H1 (cell line): ENCODE measurements around the gene ELOVL5. TPM values are rescaled to one million over a fixed set of nuclear protein-coding genes. Genes with fewer than 3 reads are reported as not detected.

Source experiments
- CTCF ChIA-PET: fragments of 300-600 bp; sonication (Branson Sonifier 250); formaldehyde crosslinking; loops from one replicate; lab custom pipeline; 2021; ENCODE audit not compliant: partially characterized antibody; lab: Charles Lee
- POLR2A ChIA-PET: fragments of 300-600 bp; sonication (Branson Sonifier 250); formaldehyde crosslinking; loops from one replicate; lab custom pipeline; 2021; ENCODE audit warnings: inconsistent platforms; ENCODE audit not compliant: partially characterized antibody; lab: Charles Lee
- DNase-seq, 2 experiments: peaks; one replicate each; pipeline versions ENCODE4 v3.0.0 to v3.0.0-alpha.2; 2010 to 2022; ENCODE audit warnings: low spot score in 2 of 2, low read depth in 1 of 2, mixed read lengths in 1 of 2
- FAIRE-seq: peaks from 2 replicates; lab custom pipeline; 2011; peaks lifted over from hg19 to GRCh38; lab: Jason Lieb, UNC
- H2AFZ ChIP-seq: 2 replicates; pipeline ENCODE4 v1.8.1; 2012; ENCODE audit warnings: low read length, inconsistent platforms
- H2AK5ac ChIP-seq: 2 replicates; pipeline ENCODE4 v1.6.1; 2013; ENCODE audit warnings: low read depth, low read length
- H2BK120ac ChIP-seq: replicated peaks from 2 replicates; pipeline ENCODE3; 2013; ENCODE audit warnings: low read depth, low read length, inconsistent platforms
- H2BK12ac ChIP-seq: 2 replicates; pipeline ENCODE4 v1.6.1; 2013; ENCODE audit warnings: low read depth, low read length
- H2BK15ac ChIP-seq: 2 replicates; pipeline ENCODE4 v1.6.1; 2013; ENCODE audit warnings: low read length
- H2BK20ac ChIP-seq: 2 replicates; pipeline ENCODE4 v1.6.1; 2013; ENCODE audit warnings: low read length
- H2BK5ac ChIP-seq: 2 replicates; pipeline ENCODE4 v1.6.1; 2013; ENCODE audit warnings: low read depth, low read length
- H3K14ac ChIP-seq: 2 replicates; pipeline ENCODE4 v1.6.1; 2013; ENCODE audit warnings: inconsistent platforms; ENCODE audit not compliant: insufficient read length
- H3K18ac ChIP-seq: 2 replicates; pipeline ENCODE4 v1.6.1; 2013; ENCODE audit warnings: low read length; ENCODE audit errors: extremely low read depth
- H3K23ac ChIP-seq: 2 replicates; pipeline ENCODE4 v1.6.1; 2013; ENCODE audit warnings: inconsistent platforms; ENCODE audit not compliant: insufficient read length
- H3K23me2 ChIP-seq: 2 replicates; pipeline ENCODE4 v1.6.1; 2013; ENCODE audit warnings: low read depth, low read length
- H3K27ac ChIP-seq: 2 replicates; pipeline ENCODE4 v1.6.1; 2011; ENCODE audit warnings: low read depth, low read length, inconsistent platforms
- H3K27me3 ChIP-seq, 4 experiments: replicated peaks in 1 of 4; 1 replicate in 1 of 4; 2 replicates in 3 of 4; pipeline versions ENCODE4 v1.6.1 to v1.8.1; 2011 to 2013; ENCODE audit warnings: low read length in 3 of 4, mild to moderate bottlenecking in 3 of 4, inconsistent platforms in 2 of 4, mixed read lengths in 2 of 4, moderate library complexity in 1 of 4; ENCODE audit not compliant: control insufficient read depth in 3 of 4, insufficient read depth in 3 of 4; ENCODE audit errors: extremely low read depth in 1 of 4
- H3K36me3 ChIP-seq, 4 experiments: 2 replicates each; pipeline versions ENCODE4 v1.6.1 to v1.8.1; 2011 to 2013; ENCODE audit warnings: mild to moderate bottlenecking in 4 of 4, low read length in 3 of 4, moderate library complexity in 2 of 4, control low read depth in 1 of 4, inconsistent platforms in 1 of 4; ENCODE audit not compliant: insufficient read depth in 4 of 4, control insufficient read depth in 2 of 4
- H3K4ac ChIP-seq: replicated peaks from 2 replicates; pipeline ENCODE3; 2013; ENCODE audit warnings: low read length, low read depth, mixed read lengths, inconsistent platforms; ENCODE audit not compliant: insufficient read length
- H3K4me1 ChIP-seq, 4 experiments: replicated peaks in 1 of 4; 1 replicate in 1 of 4; 2 replicates in 3 of 4; pipeline versions ENCODE4 v1.6.1 to v1.8.1; 2011 to 2013; ENCODE audit warnings: low read length in 3 of 4, inconsistent platforms in 2 of 4, mixed read lengths in 1 of 4; ENCODE audit not compliant: insufficient read depth in 4 of 4, control insufficient read depth in 3 of 4
- H3K4me2 ChIP-seq, 2 experiments: 2 replicates each; pipeline versions ENCODE4 v1.6.1 to v1.8.1; 2011 to 2013; ENCODE audit warnings: low read depth in 2 of 2, low read length in 2 of 2, control low read depth in 1 of 2, inconsistent platforms in 1 of 2, mild to moderate bottlenecking in 1 of 2; ENCODE audit not compliant: insufficient read depth in 1 of 2
- H3K4me3 ChIP-seq, 4 experiments: fragments of 200-600, 300-600 bp in 1 of 4; sonication (generic), shearing (Covaris generic), sonication (Bioruptor Twin) in 1 of 4; 2 replicates each; pipeline versions ENCODE4 v1.5.1 to v1.8.1; 2011 to 2016; ENCODE audit warnings: low read length in 4 of 4, low read depth in 3 of 4, control low read depth in 2 of 4, inconsistent platforms in 2 of 4, mild to moderate bottlenecking in 2 of 4, mixed read lengths in 1 of 4, moderate library complexity in 1 of 4; ENCODE audit not compliant: insufficient read depth in 2 of 4; ENCODE audit errors: extremely low read depth in 1 of 4
- H3K56ac ChIP-seq: replicated peaks from 2 replicates; pipeline ENCODE3; 2013; ENCODE audit warnings: low read depth, mild to moderate bottlenecking, mixed read lengths, low read length, inconsistent platforms; ENCODE audit not compliant: insufficient read length
- H3K79me1 ChIP-seq: 2 replicates; pipeline ENCODE4 v1.6.1; 2013; ENCODE audit warnings: low read depth, low read length, control low read depth
- H3K79me2 ChIP-seq, 2 experiments: 2 replicates each; pipeline versions ENCODE4 v1.6.1 to v1.8.1; 2012 to 2013; ENCODE audit warnings: low read length in 2 of 2, mild to moderate bottlenecking in 2 of 2, inconsistent platforms in 1 of 2; ENCODE audit not compliant: insufficient read depth in 2 of 2, control insufficient read depth in 1 of 2
- H3K9ac ChIP-seq, 4 experiments: replicated peaks in 1 of 4; 1 replicate in 1 of 4; 2 replicates in 3 of 4; pipeline versions ENCODE4 v1.6.1 to v1.8.1; 2011 to 2013; ENCODE audit warnings: low read depth in 3 of 4, low read length in 3 of 4, control low read depth in 2 of 4, mild to moderate bottlenecking in 2 of 4, moderate library complexity in 2 of 4, inconsistent platforms in 1 of 4; ENCODE audit errors: extremely low read depth in 1 of 4
- H3K9me3 ChIP-seq, 2 experiments: 2 replicates each; pipeline versions ENCODE4 v1.6.1 to v1.8.1; 2012 to 2013; ENCODE audit warnings: mild to moderate bottlenecking in 2 of 2, moderate library complexity in 2 of 2, control low read depth in 1 of 2, inconsistent platforms in 1 of 2, low read depth in 1 of 2, low read length in 1 of 2, mixed read lengths in 1 of 2; ENCODE audit not compliant: insufficient read depth in 2 of 2
- H4K20me1 ChIP-seq, 2 experiments: replicated peaks in 1 of 2; 2 replicates each; pipeline versions ENCODE3 to v1.8.1; 2011 to 2013; ENCODE audit warnings: inconsistent platforms in 2 of 2, low read length in 2 of 2, mild to moderate bottlenecking in 1 of 2; ENCODE audit not compliant: insufficient read depth in 2 of 2, control insufficient read depth in 1 of 2
- H4K5ac ChIP-seq: 2 replicates; pipeline ENCODE4 v1.6.1; 2013; ENCODE audit warnings: low read length, low read depth, mixed read lengths, inconsistent platforms; ENCODE audit not compliant: insufficient read length
- H4K8ac ChIP-seq: 2 replicates; pipeline ENCODE4 v1.8.0; 2013; ENCODE audit warnings: mild to moderate bottlenecking, moderate library complexity, low read length, inconsistent platforms; ENCODE audit not compliant: insufficient read depth; ENCODE audit errors: extremely low read depth
- H4K91ac ChIP-seq: replicated peaks from 2 replicates; pipeline ENCODE3; 2013; ENCODE audit warnings: low read length, mixed read lengths, inconsistent platforms; ENCODE audit not compliant: insufficient read length
- BRCA1 ChIP-seq: IDR thresholded peaks from 2 replicates; pipeline ENCODE4 v1.6.1; 2012; ENCODE audit warnings: low read depth, low read length, improper control_type of control experiment
- CBX5 ChIP-seq: fragments of 300-800, 300-1000 bp; sonication (generic); IDR thresholded peaks from 2 replicates; pipeline ENCODE4 v1.7.1; 2016; ENCODE audit warnings: antibody characterized with exemption, low read length, low read depth
- EGR1 ChIP-seq: IDR thresholded peaks from 2 replicates; pipeline ENCODE4 v1.6.1; 2011; ENCODE audit warnings: low read depth, low read length, borderline replicate concordance
- KDM1A ChIP-seq: fragments of 200-600, 300-600 bp; sonication (generic); IDR thresholded peaks from 2 replicates; pipeline ENCODE4 v1.7.1; 2016; ENCODE audit warnings: mild to moderate bottlenecking, low read length, borderline replicate concordance
- POLR2A ChIP-seq, 2 experiments: IDR thresholded peaks; 1 replicate in 1 of 2; 2 replicates in 1 of 2; pipeline ENCODE4 v1.6.1; 2011; ENCODE audit warnings: low read depth in 2 of 2, low read length in 2 of 2, mild to moderate bottlenecking in 2 of 2; ENCODE audit errors: control extremely low read depth in 1 of 2
- RXRA ChIP-seq: IDR thresholded peaks from 2 replicates; pipeline ENCODE4 v1.6.1; 2011; ENCODE audit warnings: low read depth, mild to moderate bottlenecking, low read length, moderate library complexity; ENCODE audit not compliant: insufficient read depth
- WGBS, 2 experiments: shearing (Covaris generic) in 1 of 2; methylation state at CpG; one replicate each; pipeline versions ENCODE4 v1.1.6 to v1.1.7; 2013 to 2015; ENCODE audit warnings: low lambda C conversion rate in 2 of 2, mixed read lengths in 2 of 2, inconsistent platforms in 1 of 2, low coverage in 1 of 2, missing lambda C conversion rate in 1 of 2; ENCODE audit not compliant: insufficient replicate concordance in 2 of 2, insufficient coverage in 1 of 2, insufficient read length in 1 of 2; ENCODE audit errors: extremely low coverage in 1 of 2, missing lambda C conversion rate in 1 of 2; 5-methylcytosine and 5-hydroxymethylcytosine counted together
- polyA plus RNA-seq, 7 experiments: library from polyadenylated mRNA; depleted of rRNA in 3 of 7; stranded (reverse) in 5 of 7; unstranded in 2 of 7; fragments of >200 nt in 5 of 7; fragments of 200-250 nt in 2 of 7; gene quantifications; 1 replicate in 5 of 7; 2 replicates in 1 of 7; 4 replicates in 1 of 7; pipeline versions ENCODE4 v1.2.1 to v1.2.3, GENCODE V29; 2011 to 2013; ENCODE audit warnings: missing spikeins in 2 of 7, mixed read lengths in 2 of 7
- total RNA-seq: library from RNA; stranded (reverse); fragmentation: NEBNext Ultra II Directional; extraction: Animal tissue kit (Norgen Biotek cat#: 25700); gene quantifications from 2 replicates; pipeline ENCODE4 v1.2.1, GENCODE V29; 2021
- TF ChIP-seq, protein P1 (sequence below): IDR thresholded peaks from 2 replicates; pipeline ENCODE4 v1.6.1; 2011; ENCODE audit warnings: low read depth, mild to moderate bottlenecking, low read length; ENCODE audit not compliant: insufficient read depth
- TF ChIP-seq, protein P2 (sequence below): IDR thresholded peaks from 2 replicates; pipeline ENCODE4 v1.6.1; 2012; ENCODE audit warnings: inconsistent platforms

Gene ELOVL5
- total and polyA plus RNA-seq, 2 of the 8 experiments (the other 6 are each of a cell fraction or from before 2014, with no cell fraction given): 113 to 156 TPM

DNA sequence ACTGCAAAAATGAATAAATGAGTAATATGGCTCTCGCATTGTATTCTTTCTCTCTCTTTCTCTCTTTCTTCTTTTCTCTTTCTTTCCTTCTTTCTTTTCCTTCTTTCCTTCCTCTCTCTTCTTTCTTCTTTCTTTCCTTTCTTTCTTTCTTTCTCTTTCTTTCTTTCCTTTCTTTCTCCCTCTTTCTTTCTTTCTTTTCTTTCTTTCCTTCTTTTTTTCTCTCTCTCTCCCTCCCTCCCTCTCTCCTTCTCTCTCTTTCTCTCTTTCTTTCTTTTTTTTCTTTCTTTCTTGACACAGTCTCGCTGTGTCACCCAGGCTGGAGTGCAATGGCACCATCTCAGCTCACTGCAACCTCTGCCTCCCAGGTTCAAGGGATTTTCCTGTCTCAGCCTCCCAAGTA, 20.3 kb upstream of the ELOVL5 start:
- no peak overlapping the region for H2AK5ac ChIP-seq
- no peak overlapping the region for H3K23ac ChIP-seq
- no peaks in the 10 kb centered on the region for H3K79me2 ChIP-seq
- H3K14ac ChIP-seq: no peak overlapping the region
- H3K27me3 ChIP-seq: no peaks in the 10 kb centered on the region
- POLR2A ChIA-PET: no interaction called here
- WGBS, 2 experiments: 90% methylated on average over 2 of the region's 2 CpGs; no CpG with 5 or more reads in 1 of the 2 experiments
- no peaks in the 10 kb centered on the region for H3K23me2 ChIP-seq
- H3K9me3 ChIP-seq: 0 out of 4 replicates have a peak, but pooled peaks cover 0 to 3% of the 10 kb centered on the region in 2 experiments
- CTCF ChIA-PET: interaction anchor here (1.0 to 3.1 kb wide), 2 partner anchors 115 to 198 kb away, joined by 3 to 8 read pairs; no protein-coding TSS in a partner anchor
- H4K20me1 ChIP-seq: no peaks in the 10 kb centered on the region
- no peak overlapping the region for H4K8ac ChIP-seq
- H3K56ac ChIP-seq: no peak overlapping the region
- H2BK12ac ChIP-seq: no peak overlapping the region
- H2BK15ac ChIP-seq: no peak overlapping the region
- H3K27ac ChIP-seq: no peak overlapping the region
- H3K9ac ChIP-seq: no peak overlapping the region
- H3K4me3 ChIP-seq: no peak overlapping the region
- no peak overlapping the region for H3K18ac ChIP-seq
- H2BK5ac ChIP-seq: no peak overlapping the region
- H3K36me3 ChIP-seq: no peaks in the 10 kb centered on the region
- no peak overlapping the region for H2BK120ac ChIP-seq
- no peak overlapping the region for H3K4me2 ChIP-seq
- no peak overlapping the region for H2BK20ac ChIP-seq
- FAIRE-seq (no peak), DNase-seq (no peak)
- no peaks in the 10 kb centered on the region for H3K4me1 ChIP-seq
- no peak overlapping the region for H4K91ac ChIP-seq
- TF ChIP-seq POLR2A (IDR thresholded peaks at IDR 0.05; ENCODE audit: control extremely low read depth in 1 of 2, low read depth in 2 of 2, low read length in 2 of 2) (no peak), KDM1A (no peak), RXRA (no peak), CBX5 (no peak), BRCA1 (no peak), EGR1 (no peak)
- TF ChIP-seq, protein P1, sequence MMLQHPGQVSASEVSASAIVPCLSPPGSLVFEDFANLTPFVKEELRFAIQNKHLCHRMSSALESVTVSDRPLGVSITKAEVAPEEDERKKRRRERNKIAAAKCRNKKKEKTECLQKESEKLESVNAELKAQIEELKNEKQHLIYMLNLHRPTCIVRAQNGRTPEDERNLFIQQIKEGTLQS: no peak
- TF ChIP-seq, protein P2, sequence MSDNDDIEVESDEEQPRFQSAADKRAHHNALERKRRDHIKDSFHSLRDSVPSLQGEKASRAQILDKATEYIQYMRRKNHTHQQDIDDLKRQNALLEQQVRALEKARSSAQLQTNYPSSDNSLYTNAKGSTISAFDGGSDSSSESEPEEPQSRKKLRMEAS: no peak
- no peak overlapping the region for H4K5ac ChIP-seq
- H3K79me1 ChIP-seq: no peaks in the 10 kb centered on the region
- H3K4ac ChIP-seq: no peak overlapping the region
- H2AFZ ChIP-seq: no peak overlapping the region
